Stimulated activated CD4-positive, alpha-beta T cell treated with anti-CD3 and anti-CD28 coated beads, Interleukin-12 subunit alpha, Interleukin-12 subunit beta, amount 100 ng/mL, for 4 hours (primary cell): Measurements from ENCODE around the gene ACACB.

ENCODE experiments used
- DNase-seq: peaks from one replicate; pipeline ENCODE4 v3.0.0-alpha.2; 2020

Gene ACACB

DNA sequence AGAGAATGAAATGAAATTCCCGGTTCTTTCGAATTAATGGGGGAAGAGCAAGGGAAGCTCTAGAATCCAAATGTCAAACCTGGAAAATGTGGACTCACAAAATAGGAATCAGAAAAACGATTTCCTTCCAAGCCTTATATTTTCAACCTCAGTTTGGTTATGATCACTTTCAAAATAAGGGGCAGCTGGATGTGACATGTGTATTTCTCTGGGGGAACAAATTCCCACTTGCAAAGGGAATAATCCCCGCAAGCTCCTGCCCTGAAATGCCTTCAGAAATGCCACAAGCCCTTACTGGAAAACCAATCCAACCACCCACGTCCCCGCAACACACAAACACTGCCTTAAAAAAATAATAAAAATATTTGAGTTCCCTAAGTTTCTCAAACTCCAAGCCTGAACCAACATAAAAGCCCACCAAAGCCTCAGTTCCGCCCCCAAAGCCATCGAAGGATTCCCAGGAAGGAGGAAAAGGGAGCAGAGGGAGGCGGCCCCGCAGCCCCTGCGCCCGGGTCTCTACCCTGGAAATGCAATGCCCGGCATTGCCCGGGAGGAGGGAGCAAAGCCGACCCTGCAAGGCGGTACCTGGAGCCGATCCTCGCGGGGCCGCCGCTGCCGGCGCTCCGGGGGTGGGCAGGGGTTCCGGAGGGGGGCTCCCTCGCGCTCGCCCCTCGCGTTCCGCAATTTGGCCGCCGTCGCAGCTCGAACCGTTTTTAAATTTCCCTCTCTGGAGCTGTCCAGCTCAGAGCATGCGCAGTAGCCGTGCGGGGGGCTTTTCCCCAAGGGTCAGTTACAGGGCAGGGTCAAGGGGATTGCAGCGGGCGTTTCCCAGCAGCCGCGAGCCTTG is 192.4 kb downstream of the ACACB start, which contains the start of gene FOXN4:
TSS of gene FOXN4 (minus strand) at position 751 of the 847 bp plus-strand sequence. CDS start 963 bp downstream, outside the sequence.
- no peak for DNase-seq

DNA sequence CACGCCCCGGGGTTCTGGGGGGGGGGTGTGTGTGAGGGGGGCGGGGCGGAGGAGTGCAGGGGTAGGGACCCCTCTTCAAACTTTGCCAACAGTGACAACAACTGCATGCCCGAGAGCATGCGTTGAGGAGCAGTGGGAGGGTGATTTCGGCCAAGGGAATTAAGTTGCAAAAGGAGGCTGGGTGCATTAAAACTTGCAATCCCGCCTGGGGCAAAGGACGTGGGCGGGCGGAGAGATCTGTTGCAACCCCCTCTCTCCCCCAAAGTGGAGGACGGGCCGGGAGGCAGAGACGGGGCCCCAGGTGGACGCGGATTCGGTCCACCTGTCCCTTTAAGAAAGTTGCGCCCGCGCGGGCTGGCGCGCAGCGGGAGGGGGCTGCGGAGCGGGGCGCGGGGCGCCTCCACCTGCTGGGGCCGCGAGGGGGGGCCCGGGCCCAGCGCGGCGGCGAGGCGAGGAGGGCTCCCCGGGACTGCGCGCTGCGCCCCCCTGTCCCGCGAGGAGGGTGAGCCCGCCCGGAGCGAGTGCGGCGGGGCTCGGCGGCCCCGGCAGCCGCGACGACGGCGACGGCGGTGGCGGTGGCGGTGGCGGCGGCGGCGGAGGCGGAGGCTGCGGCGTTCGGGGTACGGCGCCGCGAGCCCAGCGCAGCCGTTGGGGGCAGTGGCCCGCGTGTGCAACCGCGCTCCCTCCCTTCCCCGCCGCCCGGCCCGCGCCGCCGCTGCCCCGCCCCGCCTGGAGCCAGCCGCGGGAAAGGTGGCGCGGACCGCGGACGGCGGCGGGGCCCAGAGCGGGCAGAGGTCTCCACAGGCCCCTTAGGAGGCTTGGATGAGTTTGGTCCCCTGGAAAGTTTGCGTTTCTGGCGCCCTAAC is 193.2 kb downstream of the ACACB start:
- peak; percentile 1 for DNase-seq

- DNase-seq, result peak; percentile 5
Observed at GRCh38 chr12:109310247-109311125, 194.1 kb downstream of the ACACB start.
